HG02798 (cell line): ENCODE data around the gene SMARCA2.

ENCODE experiments used
- ATAC-seq: cut with Tn5 transposase; IDR thresholded peaks from one replicate; pipeline ENCODE4 v1.9.1; 2021; ENCODE audit warnings: mild to moderate bottlenecking; ENCODE audit not compliant: unreplicated experiment, poor library complexity

Gene SMARCA2

DNA sequence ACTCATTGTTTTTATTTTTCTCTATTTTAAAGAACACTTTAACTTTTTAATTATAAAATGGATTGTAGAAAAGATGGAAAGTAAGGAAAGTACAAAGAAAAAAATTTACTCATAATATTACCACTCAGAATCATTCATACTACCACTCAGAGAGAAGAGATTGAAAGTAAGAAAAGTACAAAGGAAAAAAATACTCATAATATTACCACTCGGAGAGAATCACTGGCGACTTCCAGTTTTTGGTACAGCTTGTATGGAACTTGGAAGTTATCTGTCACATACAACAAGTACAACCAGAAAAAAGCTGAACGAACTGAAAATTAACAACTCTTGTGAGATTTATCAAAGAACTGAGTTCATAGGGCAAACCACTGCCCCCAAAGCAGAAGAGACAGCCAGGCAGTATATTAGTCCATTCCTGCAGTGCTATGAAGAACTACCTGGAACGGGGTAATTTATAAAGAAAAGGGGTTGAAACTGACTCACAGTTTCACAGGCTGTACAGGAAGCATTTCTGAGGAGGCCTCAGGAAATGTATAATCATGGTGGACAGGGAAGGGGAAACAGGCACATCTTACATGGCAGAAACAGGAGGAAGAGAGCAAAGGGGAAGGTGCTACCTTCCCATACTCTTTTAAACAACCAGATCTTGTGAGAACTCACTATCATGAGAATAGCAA is 183.9 kb downstream of the SMARCA2 start:
- ATAC-seq: no peak

GRCh38 chr9:2199999-2200796 is 185.1 kb downstream of the SMARCA2 start:
- ATAC-seq: no peak

DNA sequence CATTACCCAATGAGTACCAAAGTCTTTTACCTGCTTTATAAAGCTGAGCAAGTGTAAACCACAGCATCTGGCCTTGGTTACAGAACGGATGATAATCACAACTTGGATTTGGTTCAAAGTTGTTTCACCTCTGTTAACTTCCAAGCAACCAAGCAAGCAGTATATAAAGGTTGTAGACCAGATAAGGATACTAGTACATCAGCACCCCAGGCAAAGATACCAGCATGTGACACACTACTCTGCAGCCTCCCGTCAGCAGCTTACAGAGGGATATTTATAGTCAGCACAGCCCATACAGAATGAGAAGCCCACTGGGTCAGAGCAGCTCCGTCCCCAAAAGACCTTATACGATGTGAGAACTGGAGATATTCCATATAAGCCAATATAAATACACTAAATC is 193.3 kb downstream of the SMARCA2 start:
- no peak for ATAC-seq

DNA sequence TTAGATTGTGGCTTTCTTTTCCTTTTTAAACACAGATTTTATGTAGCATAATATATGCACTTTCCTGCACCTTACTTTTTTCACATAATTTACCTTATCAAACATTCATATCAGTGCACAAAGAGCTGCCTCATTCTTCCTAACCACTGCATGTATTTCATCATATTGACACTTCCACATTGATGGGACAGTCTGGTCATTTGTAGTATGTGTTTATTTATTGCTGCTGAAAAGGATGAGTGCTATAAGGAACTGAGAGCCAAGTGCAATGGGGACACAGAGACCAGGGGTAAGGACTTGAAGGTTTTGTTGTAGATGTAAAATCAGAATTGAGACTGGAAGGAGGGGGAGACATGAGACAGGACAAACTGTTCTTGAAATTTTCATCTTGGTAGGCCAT is 193.8 kb downstream of the SMARCA2 start:
- ATAC-seq: no peak

DNA sequence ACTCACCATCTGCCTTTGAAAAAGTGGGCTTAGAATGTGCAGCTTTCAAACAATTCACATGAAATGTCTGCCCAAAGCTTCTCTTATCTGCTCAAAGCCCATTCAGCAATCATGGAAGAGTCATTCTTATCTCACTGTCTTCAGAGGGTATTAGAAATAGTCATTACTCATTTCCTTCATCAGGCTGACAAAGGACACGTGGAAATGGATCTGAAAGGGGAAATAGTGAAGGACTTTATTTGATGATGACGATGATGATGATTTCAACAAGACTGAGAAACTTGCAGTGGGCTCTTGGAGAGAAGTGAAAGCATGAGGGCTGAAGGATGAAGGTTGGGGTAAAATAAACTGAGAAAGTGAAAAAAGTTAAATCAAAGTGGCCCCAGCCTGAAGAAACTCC is 194.3 kb downstream of the SMARCA2 start:
- no peak for ATAC-seq

DNA sequence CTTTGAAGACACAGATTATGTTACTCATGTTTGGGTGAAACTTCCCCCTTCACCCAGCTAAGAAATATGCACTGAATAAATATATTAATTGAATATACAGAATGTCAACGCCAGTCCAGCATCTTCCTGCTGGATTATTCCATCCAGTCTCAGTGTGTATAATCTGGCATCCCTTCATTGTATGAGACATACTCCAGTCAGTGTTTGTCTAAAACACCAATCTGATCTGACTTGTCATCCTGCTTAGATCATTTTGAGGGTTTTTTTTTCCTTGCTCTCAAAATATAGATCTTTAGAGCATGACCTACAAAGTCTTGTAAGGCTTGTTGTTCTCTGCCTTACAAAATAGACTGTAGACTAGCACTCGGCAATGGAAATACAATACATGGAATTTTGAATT is 195.1 kb downstream of the SMARCA2 start:
- ATAC-seq: no peak

GRCh38 chr9:2213830-2214468 is 198.8 kb downstream of the SMARCA2 start:
- ATAC-seq: no peak

- ATAC-seq: no peak
Observed at GRCh38 chr9:2214707-2215106, 199.6 kb downstream of the SMARCA2 start.

GRCh38 chr9:2215921-2216441 is 200.8 kb downstream of the SMARCA2 start:
- no peak for ATAC-seq

GRCh38 chr9:2216591-2216990 is 201.4 kb downstream of the SMARCA2 start:
- ATAC-seq: no peak

DNA sequence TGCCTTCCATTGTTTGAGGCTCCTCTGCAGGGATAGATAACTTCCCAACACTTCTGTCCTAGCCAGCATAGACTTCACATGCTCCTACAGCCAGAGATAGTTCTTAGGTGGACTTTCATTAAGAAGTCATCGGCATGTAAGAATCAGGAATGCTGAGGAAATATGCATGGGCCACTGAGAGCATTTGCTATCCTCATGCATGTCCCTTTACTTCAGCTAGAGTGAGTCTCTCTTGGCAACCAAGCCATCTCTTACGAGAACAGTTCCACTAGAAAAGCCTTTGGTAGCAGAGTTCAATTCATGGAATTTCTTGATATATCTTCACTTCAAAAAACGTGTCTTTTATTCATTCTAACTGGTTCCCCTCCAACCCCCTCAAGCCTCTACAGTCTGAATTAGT is 202.4 kb downstream of the SMARCA2 start:
- ATAC-seq: no peak

- ATAC-seq: no peak
Observed at GRCh38 chr9:2220036-2220435, 204.9 kb downstream of the SMARCA2 start.

GRCh38 chr9:2227144-2227867 is 212.2 kb downstream of the SMARCA2 start:
- no peak for ATAC-seq

DNA sequence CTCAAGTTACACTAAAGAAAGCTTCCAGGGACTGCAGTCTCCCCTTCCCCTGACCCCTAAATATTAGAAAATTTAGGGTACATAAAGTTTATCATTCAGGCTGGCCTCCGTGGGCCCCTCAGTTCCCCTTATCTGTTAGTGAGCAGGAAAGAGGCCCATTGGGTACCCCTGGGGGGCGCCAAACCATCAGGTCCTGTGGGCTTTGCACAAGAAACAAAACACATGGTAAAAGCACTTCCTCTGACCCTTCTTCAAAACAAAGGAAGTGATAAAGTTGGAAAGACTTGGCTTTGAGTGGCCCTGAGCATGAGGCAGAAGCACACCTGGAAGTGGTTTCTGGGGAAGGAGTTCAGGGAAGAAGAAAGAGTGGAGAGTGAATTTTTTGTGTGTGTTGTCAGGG is 213.0 kb downstream of the SMARCA2 start:
- ATAC-seq: no peak

DNA sequence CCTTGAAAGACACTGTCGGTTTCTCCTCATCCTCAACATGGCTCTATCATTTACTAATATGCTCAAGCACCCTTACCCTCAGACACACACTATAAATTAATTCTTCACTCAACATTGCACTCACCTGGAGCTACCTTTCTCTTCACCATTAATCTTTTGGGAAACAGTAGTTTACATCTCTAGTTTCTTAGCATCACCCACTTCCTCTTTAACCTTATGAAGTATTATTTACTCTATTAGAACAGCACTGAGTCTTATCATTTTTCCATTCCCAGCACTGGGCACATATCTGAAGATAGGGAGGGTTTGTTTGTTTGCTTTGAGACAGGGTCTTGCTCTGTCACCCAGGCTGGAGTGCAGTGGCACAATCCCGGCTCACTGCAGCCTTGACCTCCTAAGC is 213.5 kb downstream of the SMARCA2 start:
- peak; percentile 15 for ATAC-seq

- ATAC-seq: peak; percentile 59
Observed at GRCh38 chr9:2229109-2229721, 214.1 kb downstream of the SMARCA2 start.

GRCh38 chr9:2230362-2230761 is 215.2 kb downstream of the SMARCA2 start:
- ATAC-seq: no peak

GRCh38 chr9:2231101-2231500 is 216.0 kb downstream of the SMARCA2 start:
- no peak for ATAC-seq

- no peak for ATAC-seq
Observed at GRCh38 chr9:2231829-2232228, 216.7 kb downstream of the SMARCA2 start.

DNA sequence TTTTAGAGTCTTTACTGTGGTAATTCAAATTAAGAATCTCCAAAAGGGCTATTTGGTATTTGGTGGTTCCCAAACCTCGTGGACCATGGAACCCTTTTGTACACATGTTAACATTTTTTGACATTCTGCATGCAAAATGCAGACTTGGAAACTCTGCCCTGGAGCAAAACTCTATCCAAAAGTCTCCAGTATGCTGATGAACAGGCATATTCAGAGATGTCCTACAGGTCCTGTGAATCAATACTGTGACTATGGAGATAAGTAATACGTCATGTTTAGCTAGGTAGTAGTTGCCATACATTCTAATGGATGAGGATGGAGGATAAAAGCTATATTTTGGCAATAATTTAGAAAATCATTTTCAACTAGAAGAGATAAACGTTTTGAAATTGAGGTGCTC is 218.1 kb downstream of the SMARCA2 start:
- ATAC-seq: no peak
